GM21447 (cell line): ENCODE results near the gene UTF1.

Experiments
- ATAC-seq: cut with Tn5 transposase; IDR thresholded peaks from one replicate; pipeline ENCODE4 v1.9.1; 2021; ENCODE audit not compliant: unreplicated experiment

Gene UTF1

GRCh38 chr10:133243593-133243992 is 13.6 kb downstream of the UTF1 start:
- ATAC-seq = no peak

GRCh38 chr10:133245439-133246235 is 15.6 kb downstream of the UTF1 start:
- ATAC-seq = no peak

- ATAC-seq = no peak
Observed at GRCh38 chr10:133246236-133246626, 16.2 kb downstream of the UTF1 start.

- ATAC-seq = no peak
Observed at GRCh38 chr10:133247681-133248333, 17.8 kb downstream of the UTF1 start.

GRCh38 chr10:133248334-133248715 is 18.3 kb downstream of the UTF1 start:
- no peak for ATAC-seq

- no peak for ATAC-seq
Observed at GRCh38 chr10:133249094-133249780, 19.2 kb downstream of the UTF1 start.

GRCh38 chr10:133249975-133250754 is 20.1 kb downstream of the UTF1 start:
- no peak for ATAC-seq

GRCh38 chr10:133251388-133252222 is 21.6 kb downstream of the UTF1 start:
- ATAC-seq = no peak

GRCh38 chr10:133252223-133252552 is 22.2 kb downstream of the UTF1 start:
- ATAC-seq = no peak

GRCh38 chr10:133253361-133253955 is 23.4 kb downstream of the UTF1 start:
- ATAC-seq = no peak

- no peak for ATAC-seq
Observed at GRCh38 chr10:133254421-133255120, 24.6 kb downstream of the UTF1 start.

GRCh38 chr10:133255323-133255722 is 25.3 kb downstream of the UTF1 start:
- ATAC-seq = no peak

- ATAC-seq = peak; percentile 30
Observed at GRCh38 chr10:133257489-133258065, 27.6 kb downstream of the UTF1 start.

GRCh38 chr10:133258066-133258817 is 28.2 kb downstream of the UTF1 start:
- ATAC-seq = peak; percentile 23

GRCh38 chr10:133258818-133259601 is 29.0 kb downstream of the UTF1 start:
- no peak for ATAC-seq

GRCh38 chr10:133259602-133259989 is 29.6 kb downstream of the UTF1 start:
- no peak for ATAC-seq

- ATAC-seq = peak; percentile 42
Observed at GRCh38 chr10:133260895-133261725, 31.1 kb downstream of the UTF1 start.
